ENCODE measurements around the gene ZC3H10. TPM values are rescaled to one million over a fixed set of nuclear protein-coding genes. Genes with fewer than 3 reads are reported as not detected.
A peak's percentile ranks its signal among the peaks of the same experiment; 100 is the strongest.

The ZC3H10 gene
- total RNA-seq, 4 donors from 2014 or later: 3.7 to 10.1 (median 4.5) TPM

DNA sequence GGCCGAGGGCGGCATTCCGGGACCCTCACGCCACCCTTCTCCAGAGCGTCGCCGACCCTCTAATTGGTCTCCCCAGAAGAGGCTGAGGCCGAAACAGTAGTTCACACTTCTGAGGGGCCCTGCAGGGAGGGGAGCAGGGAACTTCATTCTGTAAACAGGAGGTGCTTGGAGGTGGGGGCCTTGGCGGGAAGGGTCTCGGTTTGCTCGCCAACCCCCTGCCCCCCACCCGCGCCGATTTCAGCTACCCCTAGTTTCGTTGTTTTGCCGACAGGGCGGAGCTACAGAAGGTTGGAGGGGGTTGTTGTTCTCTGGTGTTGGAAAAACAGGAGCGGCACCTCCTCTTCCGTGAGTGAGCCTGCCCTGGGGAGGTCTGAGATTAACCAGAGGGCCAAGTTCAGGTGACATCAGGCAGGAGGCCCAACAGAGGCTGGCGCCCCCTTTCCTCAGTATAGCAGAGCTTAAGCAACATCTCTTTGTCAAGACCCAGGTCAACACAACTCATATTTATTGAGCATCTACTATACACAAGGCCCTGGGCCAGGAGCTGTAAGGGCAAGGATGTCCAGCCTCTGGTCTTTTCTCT is 37.4 kb upstream of the ZC3H10 start:
- DNase-seq: peak; percentile 81
- 20 to 81% methylated on average over 3 to 20 of the region's 20 CpGs for WGBS, 2 donors (ENCODE audit: low coverage in 1 of 2)
- Histone ChIP-seq H3K9me3 (no peaks in the 10 kb centered on the region), H3K36me3 (no peaks in the 10 kb centered on the region), H3K27me3 (no peaks in the 10 kb centered on the region), H3K4me3 (peak overlapping the region; percentile 35 to 74 (median 64)), H3K27ac (peak overlapping the region; percentile 89 to 94 (median 90)), H3K4me1 (peaks cover 0 to 43% (median 22%) of the 10 kb centered on the region in 4 donors)
- TF ChIP-seq, protein P1, sequence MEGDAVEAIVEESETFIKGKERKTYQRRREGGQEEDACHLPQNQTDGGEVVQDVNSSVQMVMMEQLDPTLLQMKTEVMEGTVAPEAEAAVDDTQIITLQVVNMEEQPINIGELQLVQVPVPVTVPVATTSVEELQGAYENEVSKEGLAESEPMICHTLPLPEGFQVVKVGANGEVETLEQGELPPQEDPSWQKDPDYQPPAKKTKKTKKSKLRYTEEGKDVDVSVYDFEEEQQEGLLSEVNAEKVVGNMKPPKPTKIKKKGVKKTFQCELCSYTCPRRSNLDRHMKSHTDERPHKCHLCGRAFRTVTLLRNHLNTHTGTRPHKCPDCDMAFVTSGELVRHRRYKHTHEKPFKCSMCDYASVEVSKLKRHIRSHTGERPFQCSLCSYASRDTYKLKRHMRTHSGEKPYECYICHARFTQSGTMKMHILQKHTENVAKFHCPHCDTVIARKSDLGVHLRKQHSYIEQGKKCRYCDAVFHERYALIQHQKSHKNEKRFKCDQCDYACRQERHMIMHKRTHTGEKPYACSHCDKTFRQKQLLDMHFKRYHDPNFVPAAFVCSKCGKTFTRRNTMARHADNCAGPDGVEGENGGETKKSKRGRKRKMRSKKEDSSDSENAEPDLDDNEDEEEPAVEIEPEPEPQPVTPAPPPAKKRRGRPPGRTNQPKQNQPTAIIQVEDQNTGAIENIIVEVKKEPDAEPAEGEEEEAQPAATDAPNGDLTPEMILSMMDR (IDR thresholded peaks at IDR 0.05): no peak
- peak; percentile 77 to 88 (median 84) for TF ChIP-seq POLR2AphosphoS5 (IDR thresholded peaks at IDR 0.05)
- TF ChIP-seq POLR2A (IDR thresholded peaks at IDR 0.05): peak; percentile 84
- intact Hi-C loops (cut with DNase I; ENCODE audit: low total_unique reads) (no loop called here), in situ Hi-C loops (cut with MboI; ENCODE audit: low pct_ligation_motif_present in 1 of 4, low pct_unique_long_range_greater_than_20kb in 1 of 4, low sequenced_read_pairs in 3 of 4) (no loop called here)

DNA sequence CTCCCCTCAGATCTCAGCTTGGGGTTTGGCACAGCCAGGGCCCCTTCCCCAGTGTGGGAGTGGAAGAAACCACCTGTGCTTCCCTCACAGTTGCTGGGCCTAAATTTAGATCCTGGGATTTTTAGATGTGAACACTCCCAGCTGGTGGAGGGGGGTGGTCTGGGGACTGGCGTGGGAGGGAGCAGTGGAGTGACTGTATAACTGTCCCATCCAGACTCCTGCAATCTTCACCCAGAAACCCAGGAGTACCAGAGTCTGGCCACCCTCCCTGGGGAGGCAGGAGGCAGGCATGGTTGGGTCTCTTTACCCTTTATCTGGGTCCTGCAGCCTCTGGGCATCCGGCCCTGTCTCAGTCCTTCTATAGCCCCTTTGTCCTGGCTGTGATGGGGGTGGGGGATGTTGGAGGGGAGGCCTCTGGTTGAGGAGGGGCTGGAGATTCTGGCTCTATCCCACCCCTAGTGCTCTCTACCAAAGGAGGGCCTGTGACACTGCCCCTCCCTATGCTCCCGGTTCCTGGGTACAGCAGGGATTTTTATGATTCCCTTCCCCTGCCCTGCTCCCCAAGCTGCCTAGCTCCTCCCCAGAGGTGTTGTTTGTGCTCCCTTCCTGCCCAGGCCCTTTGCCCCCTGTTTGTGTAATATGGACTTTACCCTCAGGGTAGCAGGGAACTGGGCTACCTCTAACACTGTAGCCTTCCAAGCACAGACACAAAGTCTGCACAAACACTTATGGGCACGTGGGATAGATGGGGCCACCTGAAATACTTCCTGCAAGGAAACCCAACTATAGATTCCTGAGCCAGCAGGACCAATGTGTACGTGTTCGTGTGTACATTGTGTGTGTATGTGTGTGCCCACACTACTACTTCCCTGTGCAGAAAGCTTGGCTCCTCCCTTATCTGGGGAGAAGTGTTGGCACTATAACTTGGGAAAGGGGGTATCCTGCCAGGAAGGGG is 36.4 kb upstream of the ZC3H10 start:
- Histone ChIP-seq H3K36me3 (no peaks in the 10 kb centered on the region), H3K4me1 (peaks cover 1 to 51% (median 30%) of the 10 kb centered on the region in 4 donors), H3K4me3 (peak overlapping the region; percentile 15 to 74 (median 64)), H3K27me3 (no peaks in the 10 kb centered on the region), H3K27ac (peak overlapping the region; percentile 89 to 94 (median 90)), H3K9me3 (no peaks in the 10 kb centered on the region)
- DNase-seq: peak; percentile 85
- TF ChIP-seq POLR2AphosphoS5 (IDR thresholded peaks at IDR 0.05) (peak; percentile 73 to 93 (median 87)), POLR2A (IDR thresholded peaks at IDR 0.05) (peak; percentile 91), EP300 (IDR thresholded peaks at IDR 0.05; ENCODE audit: low read depth) (peak; percentile 17)
- TF ChIP-seq, protein P1 (IDR thresholded peaks at IDR 0.05): no peak
- in situ Hi-C loops (cut with MboI; ENCODE audit: low pct_ligation_motif_present in 1 of 4, low pct_unique_long_range_greater_than_20kb in 1 of 4, low sequenced_read_pairs in 3 of 4): no loop called here
- intact Hi-C loops (cut with DNase I; ENCODE audit: low total_unique reads): no loop called here
- WGBS, 2 donors (ENCODE audit: low coverage in 1 of 2): 25 to 33% methylated on average over 3 to 6 of the region's 6 CpGs

DNA sequence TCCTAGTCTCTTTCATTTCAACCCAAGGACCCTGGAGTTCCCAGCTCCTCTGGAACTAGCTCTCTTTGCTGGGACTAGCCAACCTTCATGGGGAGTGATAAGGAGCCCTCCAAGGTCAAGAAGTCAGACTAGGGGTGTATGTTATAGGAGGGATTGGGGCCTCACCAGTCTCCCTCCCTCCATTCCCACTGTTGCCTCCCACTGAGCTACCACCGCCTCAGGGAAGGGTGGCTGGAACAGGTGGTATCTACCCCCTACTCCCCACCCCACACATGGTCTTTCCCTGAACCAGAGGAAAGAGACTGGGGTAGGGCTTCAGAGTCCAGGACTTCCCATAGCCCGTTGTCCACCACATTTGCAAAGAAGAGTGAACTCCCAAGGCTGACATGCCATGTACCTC is 35.7 kb upstream of the ZC3H10 start:
- Histone ChIP-seq H3K36me3 (no peaks in the 10 kb centered on the region), H3K4me1 (peaks cover 3 to 58% (median 35%) of the 10 kb centered on the region in 4 donors), H3K4me3 (peak overlapping the region in 2 of 4 donors; percentile 63 to 65), H3K9me3 (no peaks in the 10 kb centered on the region), H3K27me3 (no peaks in the 10 kb centered on the region), H3K27ac (peak overlapping the region; percentile 89 to 94 (median 90))
- 56% methylated on average over 2 of the region's 2 CpGs; no CpG with 5 or more reads in 1 of the 2 donors for WGBS, 2 donors (ENCODE audit: low coverage in 1 of 2)
- TF ChIP-seq POLR2AphosphoS5 (IDR thresholded peaks at IDR 0.05) (no peak), POLR2A (IDR thresholded peaks at IDR 0.05) (no peak), EP300 (IDR thresholded peaks at IDR 0.05; ENCODE audit: low read depth) (no peak)
- TF ChIP-seq, protein P1 (IDR thresholded peaks at IDR 0.05): no peak
- in situ Hi-C loops (cut with MboI; ENCODE audit: low pct_ligation_motif_present in 1 of 4, low pct_unique_long_range_greater_than_20kb in 1 of 4, low sequenced_read_pairs in 3 of 4): no loop called here
- DNase-seq: no peak
- intact Hi-C loops (cut with DNase I; ENCODE audit: low total_unique reads): no loop called here

DNA sequence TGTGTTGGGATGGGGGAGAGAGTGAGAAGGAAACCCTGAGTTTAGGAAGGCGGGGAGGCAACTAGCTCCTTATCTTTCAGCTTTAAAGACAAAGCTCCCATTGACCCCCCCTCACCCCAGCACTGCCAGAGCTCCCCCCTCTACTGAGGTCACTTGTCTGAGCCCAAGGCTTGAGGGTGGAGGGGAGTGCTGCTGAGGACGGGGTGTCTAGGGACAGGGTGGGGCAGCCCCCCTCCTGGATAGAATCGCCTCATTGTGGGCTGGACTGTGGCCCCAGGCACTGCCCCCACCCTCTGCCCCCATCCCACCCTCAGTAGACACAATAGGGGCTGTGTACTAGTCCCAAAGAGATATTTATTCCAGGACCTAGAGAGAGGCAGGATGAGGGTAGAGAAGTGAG is 35.1 kb upstream of the ZC3H10 start:
- Histone ChIP-seq H3K4me1 (peaks cover 3 to 61% (median 36%) of the 10 kb centered on the region in 4 donors), H3K27me3 (no peaks in the 10 kb centered on the region), H3K27ac (peak overlapping the region; percentile 89 to 94 (median 90)), H3K9me3 (no peaks in the 10 kb centered on the region), H3K4me3 (peak overlapping the region in 1 of 4 donors; percentile 63), H3K36me3 (no peaks in the 10 kb centered on the region)
- no peak for DNase-seq
- WGBS, 2 donors (ENCODE audit: low coverage in 1 of 2): 50 to 55% methylated on average over 1 to 2 of the region's 3 CpGs
- intact Hi-C loops (cut with DNase I; ENCODE audit: low total_unique reads) (no loop called here), in situ Hi-C loops (cut with MboI; ENCODE audit: low pct_ligation_motif_present in 1 of 4, low pct_unique_long_range_greater_than_20kb in 1 of 4, low sequenced_read_pairs in 3 of 4) (no loop called here)
- TF ChIP-seq EP300 (IDR thresholded peaks at IDR 0.05; ENCODE audit: low read depth): no peak
- TF ChIP-seq POLR2AphosphoS5 (IDR thresholded peaks at IDR 0.05): no peak
- TF ChIP-seq POLR2A (IDR thresholded peaks at IDR 0.05): no peak
- TF ChIP-seq, protein P1 (IDR thresholded peaks at IDR 0.05): no peak

All from transverse colon (tissue), 4 donors.